GM19240 (cell line): ENCODE data around the gene CAMTA1.
A peak's percentile ranks its signal among the peaks of the same experiment; 100 is the strongest.

Experiments
- DNase-seq: peaks from one replicate; pipeline ENCODE4 v3.0.0; 2011; ENCODE audit warnings: low spot score; ENCODE audit not compliant: insufficient read length

Gene CAMTA1

GRCh38 chr1:6776895-6777294 is 8.4 kb upstream of the CAMTA1 start:
- DNase-seq, result no peak

DNA sequence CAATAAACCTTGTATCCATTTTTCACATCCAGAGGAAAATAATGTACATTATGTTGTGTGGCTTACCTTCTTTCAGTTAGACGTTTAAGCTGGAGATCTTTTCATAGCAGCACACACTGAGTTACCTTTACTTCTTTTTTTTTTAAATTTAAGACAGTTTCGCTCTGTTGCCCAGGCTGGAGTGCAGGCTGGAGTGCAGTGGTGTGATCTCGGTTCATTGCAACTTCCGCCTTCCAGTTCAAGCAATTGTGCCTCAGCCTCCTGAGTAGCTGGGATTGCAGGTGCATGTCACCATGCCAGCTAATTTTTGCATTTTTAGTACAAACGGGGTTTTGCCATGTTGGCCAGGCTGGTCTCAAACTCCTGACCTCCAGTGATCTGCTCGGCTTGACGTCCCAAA is 7.4 kb upstream of the CAMTA1 start:
- no peak for DNase-seq

DNA sequence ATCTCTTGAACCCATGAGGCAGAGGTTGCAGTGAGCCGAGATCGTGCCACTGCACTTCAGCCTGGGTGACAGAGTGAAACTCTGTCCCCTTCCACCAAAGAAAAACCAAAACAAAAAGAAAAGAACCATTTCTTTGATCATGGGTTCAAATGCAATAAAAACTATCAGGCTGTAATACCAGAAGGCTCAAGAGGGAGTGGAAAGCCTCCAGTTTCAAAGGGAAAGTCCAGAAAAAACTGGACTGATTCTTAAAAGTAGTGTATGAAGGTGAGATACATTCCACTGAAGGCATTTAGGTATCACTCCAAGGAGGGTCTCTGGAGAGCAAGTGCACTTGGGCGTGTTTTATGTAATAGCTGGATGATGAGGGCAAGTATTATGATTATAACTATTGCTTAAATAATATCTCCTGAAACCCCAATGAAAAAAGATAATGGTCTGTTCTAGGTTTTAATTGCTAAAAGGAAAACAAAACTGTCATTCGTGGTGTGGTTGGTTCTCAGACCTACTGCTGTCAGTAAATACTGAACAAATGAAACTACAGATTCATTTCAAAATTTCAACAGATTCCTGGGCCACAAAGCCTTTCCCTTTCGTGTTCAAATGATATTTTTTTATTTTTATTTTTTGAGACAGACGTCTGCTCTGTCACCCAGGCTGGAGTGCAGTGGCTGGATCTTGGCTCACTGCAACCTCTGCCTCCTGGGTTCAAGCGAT is 6.0 kb upstream of the CAMTA1 start:
- no peak for DNase-seq

DNA sequence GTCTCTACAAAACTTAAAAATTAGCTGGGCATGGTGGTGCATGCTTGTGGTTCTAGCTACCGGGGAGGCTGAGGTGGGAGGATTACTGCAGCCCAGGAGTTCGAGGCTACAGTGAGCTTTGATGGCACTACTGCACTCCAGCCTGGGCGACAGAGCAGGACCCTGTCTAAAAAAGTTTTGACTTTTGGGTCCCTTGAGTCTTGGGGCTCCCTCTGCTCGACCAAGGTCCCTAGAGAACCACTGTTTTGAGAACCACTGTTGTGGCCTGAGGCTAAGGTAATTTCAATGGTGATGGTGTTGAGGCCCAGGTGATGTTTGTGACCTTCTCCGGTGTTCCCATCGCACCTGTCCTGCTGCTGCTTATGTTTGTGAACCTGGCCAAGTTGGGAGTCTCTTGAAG is 3.1 kb upstream of the CAMTA1 start:
- no peak for DNase-seq

DNA sequence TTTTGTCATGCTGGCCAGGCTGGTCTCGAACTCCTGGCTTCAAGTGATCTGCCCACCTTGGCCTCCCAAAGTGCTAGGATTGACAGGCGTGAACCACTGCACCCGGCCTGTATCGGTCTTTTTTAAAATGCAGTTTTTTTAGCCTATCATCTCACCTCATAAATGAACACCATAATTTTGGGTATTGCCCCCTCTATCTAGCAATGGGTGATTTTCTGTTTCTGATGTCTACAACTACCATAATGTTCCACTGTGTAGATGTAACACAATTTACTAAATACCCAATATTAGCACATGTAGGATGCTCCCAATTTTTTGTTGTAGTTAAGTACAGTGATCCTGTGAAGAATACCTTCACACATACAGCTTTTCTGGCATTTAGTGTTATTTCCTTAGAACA is 2.0 kb upstream of the CAMTA1 start:
- no peak for DNase-seq

DNA sequence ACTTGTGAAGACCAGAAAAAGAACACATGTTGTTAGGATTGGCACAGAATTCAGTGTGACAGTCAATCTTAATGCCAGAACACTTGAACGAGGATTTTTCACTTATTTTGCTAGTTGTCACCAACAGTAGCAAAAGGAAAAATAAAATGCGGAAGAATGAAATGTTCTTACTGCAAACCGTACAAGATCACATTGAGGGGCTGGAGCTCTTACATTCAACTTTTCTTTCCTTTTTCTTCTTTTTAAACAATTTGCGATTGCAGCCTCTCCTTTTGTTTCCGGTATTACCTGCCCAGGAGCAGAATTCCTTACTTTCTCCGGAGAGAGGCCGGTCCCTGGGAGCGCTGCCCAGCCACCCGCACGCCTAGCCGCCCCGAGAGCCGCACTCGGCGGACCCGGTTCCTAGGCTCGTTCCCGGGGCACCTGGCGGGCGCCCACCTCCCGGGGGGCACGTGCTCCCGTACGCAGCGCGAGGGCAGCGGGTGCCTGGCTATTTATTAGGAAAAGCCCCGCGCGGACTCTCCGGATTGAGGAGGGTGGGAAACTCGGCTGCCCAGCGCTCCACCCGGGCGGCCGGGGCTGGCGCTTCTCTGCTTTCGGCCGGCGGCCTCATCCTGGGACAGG is 1.2 kb upstream of the CAMTA1 start:
- DNase-seq, result no peak

DNA sequence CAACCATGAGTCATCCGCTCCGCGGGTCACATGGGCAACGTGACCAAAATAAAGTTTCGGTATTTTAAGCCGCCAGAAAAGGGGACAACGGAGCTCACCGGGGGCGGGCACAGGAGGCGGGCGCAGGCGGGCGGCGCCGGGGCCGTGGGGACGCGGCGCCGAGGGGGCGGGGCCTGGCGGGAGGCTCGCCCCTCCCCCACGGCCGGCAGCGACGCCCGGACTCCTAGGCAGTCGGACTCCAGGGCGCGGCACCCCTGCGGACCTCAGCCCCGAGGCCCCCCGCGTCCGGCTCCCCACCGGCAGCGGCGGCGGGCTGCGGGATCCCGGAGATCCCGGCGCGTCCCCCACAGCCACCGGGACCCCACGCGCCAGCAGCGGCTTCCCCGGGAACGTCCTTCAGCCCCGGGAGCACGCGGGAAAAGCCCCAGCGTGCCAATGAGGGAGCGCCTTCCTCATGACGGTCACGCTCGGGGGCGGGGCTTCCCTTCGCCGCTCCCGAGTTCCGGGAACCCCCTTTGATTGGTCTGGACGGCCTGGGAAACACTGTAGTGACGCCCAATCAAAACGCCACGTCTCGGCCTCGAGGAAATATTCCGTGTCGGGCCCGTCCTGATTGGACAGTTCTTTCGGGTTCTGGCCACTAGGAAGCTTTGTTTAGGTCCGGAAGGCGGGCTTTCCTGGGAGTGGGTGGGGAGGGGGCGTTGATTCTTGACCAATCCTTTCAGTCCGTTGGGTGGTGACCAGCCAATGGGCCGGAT is 515 bp upstream of the CAMTA1 start:
- peak; percentile 98 for DNase-seq

DNA sequence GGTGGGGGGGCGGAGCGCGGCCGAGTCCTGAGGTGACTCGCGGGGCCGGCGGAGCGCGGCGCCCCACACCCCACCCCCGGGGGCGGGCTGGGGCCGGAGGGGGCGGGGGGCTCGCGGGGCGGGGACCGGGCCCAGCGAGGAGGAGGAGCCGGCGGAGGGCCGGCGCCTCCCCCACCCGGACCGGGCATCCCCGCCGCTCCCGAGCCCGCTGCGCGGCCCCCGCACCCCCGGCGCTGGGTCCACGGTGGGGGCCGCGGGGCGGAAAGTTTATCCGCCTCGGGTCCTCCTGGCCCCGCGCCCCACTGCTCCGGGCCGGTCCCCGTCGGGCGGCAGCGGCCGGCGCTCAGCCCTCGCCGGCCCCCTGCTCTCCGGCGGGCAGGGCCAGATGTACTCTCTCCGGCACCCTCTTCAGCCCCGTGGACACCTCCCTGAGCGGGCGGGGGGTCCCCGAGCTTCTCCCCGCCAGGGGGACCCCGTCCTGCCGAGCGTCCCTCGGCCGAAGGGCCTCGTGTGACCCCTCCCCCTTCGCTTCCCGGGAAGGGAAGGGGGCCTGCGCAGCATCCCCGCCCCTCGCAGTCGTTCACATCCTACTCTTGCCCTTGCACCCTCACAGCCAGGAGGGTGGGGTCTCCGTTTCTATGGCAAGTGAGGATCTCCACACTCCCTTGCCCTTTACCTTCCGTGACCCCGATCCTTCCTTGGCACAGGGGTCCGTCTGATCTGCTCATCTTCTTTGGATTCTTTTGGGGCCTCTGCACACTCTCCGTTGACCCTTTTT is 663 bp downstream of the CAMTA1 start:
- DNase-seq, result peak; percentile 38

GRCh38 chr1:6788946-6789345 is 3.7 kb downstream of the CAMTA1 start:
- DNase-seq, result no peak

DNA sequence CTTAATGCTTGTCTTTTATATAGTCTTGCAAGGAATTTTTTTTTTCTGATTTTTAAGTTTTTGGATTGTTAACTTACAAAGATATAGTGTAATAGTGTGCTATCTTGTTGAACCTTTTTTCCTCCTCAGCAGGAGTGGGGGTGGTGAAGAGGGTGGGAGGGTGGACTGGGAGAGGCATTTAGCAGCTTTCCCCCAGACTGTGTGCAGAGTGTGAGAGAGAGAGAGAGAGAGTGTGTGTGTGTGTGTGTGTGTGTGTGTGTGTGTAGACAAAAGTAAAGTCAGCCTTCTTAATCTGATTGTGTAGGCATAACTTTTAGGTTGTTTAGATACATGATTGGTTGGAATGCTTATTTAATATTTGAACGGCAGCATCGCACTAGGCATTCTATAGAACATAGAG is 4.9 kb downstream of the CAMTA1 start:
- no peak for DNase-seq

- no peak for DNase-seq
Measured at GRCh38 chr1:6794164-6794563, 8.9 kb downstream of the CAMTA1 start.

- no peak for DNase-seq
Measured at GRCh38 chr1:6795203-6795602, 9.9 kb downstream of the CAMTA1 start.

DNA sequence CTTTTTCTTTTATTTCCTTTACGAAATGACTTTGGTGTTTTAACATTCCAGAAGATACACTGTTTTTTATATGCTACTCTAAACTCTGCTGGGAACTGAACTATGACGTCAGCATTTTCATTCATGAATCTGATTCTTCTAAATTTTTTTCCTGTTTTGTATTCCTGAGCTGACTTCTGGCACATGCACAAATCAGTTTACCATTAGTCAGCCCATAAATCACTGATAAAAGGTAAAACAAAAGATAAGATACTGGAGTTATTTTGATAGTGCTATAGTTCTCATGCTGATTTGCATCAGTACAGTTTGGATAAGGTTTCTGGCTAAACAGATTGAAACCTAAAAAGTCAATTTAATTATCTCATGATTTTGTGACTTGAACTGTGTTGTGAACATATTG is 10.4 kb downstream of the CAMTA1 start:
- DNase-seq, result no peak

DNA sequence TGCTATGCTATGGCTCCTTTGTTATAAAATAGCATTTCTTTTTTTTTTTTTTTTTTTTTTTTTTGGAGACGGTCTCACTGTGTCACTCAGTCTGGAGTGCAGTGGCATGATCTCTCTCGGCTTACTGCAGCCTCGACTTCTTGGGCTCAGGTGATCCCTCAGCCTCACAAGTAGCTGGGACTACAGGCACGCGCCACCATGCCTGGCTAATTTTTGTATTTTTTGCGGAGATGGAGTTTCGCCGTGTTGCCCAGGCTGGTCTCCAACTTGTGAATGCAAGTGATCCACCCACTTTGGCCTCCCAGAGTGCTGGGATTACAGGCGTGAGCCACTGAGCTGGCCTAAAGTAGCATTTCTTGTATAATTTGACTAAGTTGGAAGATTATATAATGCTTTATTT is 10.8 kb downstream of the CAMTA1 start:
- DNase-seq, result no peak

DNA sequence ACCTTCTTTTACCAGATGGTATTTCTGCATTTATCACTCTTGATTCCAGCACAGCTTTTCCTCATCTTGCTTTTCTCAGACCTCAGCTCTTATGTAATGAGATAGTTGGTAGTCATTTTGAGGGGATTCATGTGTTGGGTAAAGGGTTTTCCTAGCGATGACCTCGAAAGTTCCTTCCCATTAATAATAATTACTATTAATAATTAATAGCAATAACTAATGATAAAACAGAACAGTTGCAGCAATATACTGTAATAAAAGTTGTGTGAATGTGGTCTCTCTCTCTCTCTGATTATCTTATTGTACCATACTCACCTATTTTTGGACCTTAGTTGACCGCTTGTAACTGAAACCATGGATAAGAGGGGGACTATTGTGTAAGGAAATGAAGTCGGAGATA is 14.2 kb downstream of the CAMTA1 start:
- DNase-seq, result no peak

- DNase-seq, result no peak
Measured at GRCh38 chr1:6800745-6801144, 15.5 kb downstream of the CAMTA1 start.

- no peak for DNase-seq
Measured at GRCh38 chr1:6801199-6801598, 15.9 kb downstream of the CAMTA1 start.

- no peak for DNase-seq
Measured at GRCh38 chr1:6801966-6802365, 16.7 kb downstream of the CAMTA1 start.

DNA sequence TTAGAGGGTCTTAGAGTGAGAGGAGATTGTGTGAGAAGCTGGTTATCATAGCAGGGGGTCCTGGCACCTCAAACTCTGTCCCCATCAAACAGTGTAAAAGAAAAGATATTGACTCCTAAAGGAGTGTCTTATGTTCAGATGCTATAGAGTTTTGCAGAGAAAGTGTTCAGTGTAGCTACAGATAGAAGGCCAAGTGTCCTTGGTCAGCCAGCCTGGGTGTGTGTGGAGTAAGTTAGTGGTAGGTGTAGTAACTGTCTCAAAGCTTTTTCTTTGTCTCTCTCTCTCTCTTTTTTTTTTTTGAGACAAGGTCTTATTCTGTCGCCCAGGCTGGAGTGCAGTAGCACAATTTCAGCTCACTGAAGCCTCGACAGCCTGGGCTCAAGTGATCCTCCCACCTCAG is 17.2 kb downstream of the CAMTA1 start:
- no peak for DNase-seq

GRCh38 chr1:6802893-6803292 is 17.6 kb downstream of the CAMTA1 start:
- DNase-seq, result no peak

DNA sequence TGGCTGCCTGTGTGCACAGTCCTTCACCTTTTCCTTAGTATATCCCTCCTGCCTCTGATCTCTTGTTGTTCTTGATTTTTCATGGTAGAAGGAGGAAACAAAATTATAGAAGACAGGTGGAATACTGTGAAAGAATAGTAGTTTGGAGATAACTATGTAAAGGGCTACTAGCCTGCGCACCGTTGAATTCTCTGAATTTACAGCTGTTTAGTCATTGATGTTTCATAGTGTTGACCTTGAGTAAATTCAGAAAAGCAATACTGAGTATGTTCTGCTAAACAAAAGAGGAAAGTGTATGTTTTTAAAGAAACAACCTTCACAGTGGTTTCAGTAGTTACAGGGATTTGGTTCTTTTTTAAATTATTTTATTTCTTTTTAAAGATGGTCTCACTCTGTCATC is 18.1 kb downstream of the CAMTA1 start:
- no peak for DNase-seq

GRCh38 chr1:6805004-6805416 is 19.8 kb downstream of the CAMTA1 start:
- no peak for DNase-seq
